ENCODE data around the gene CAB39L. TPM values are rescaled to one million over a fixed set of nuclear protein-coding genes. Genes with fewer than 3 reads are reported as not detected.

Gene CAB39L
- total and polyA plus RNA-seq, 9 of the 15 experiments (the other 6 are each of a cell fraction or from before 2014, with no cell fraction given), result 1.1 to 4.2 (median 2.6) TPM

DNA sequence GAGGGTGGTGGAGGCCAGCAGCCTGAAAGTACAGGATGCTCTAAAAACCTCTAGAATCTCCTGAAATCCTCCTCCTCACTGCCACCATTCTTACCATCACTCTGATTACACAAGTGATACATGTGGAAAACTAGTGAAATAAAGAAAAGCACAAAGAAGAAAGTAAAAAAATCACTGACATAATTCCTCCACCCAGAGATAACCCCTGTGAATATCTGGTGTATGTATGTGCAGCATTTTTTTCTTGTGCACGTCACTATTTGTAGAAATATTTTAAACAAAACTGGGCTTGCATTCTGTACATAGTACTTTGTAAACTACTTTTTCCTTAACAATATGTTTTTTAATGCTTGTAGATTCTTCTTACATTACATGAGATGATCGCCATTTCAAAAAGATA is 122.9 kb downstream of the CAB39L start:
- H3K9ac ChIP-seq (ENCODE audit: insufficient read depth in 1 of 2, low read depth in 2 of 2, low read length in 2 of 2), result no peak overlapping the region
- POLR2A ChIA-PET, result interaction anchor here (1.1 kb wide), 1 partner anchor 10 kb away, joined by 3 read pairs; no protein-coding TSS in a partner anchor

More for the DNA sequence above, 122.9 kb downstream of the CAB39L start:
- WGBS (ENCODE audit: insufficient coverage, low coverage, missing lambda C conversion rate), result 65% methylated on average over 2 of the region's 2 CpGs
- H3K4me1 ChIP-seq (replicated peaks in 1 of 2; ENCODE audit: control insufficient read depth in 2 of 2, insufficient read depth in 2 of 2, low read length in 2 of 2), result peaks cover 0 to 8% of the 10 kb centered on the region in 2 experiments
- FAIRE-seq (no peak), DNase-seq (ENCODE audit: extremely low read depth in 1 of 4, low spot score in 3 of 4) (no peak), ATAC-seq (no peak)
- no peaks in the 10 kb centered on the region for H4K20me1 ChIP-seq (replicated peaks; ENCODE audit: control insufficient read depth, insufficient read depth, low read length)
- no peaks in the 10 kb centered on the region for H3K9me3 ChIP-seq (replicated peaks; ENCODE audit: control insufficient read depth, insufficient read depth, low read depth, low read length)
- H3K79me2 ChIP-seq (ENCODE audit: control insufficient read depth, insufficient read depth, low read length), result no peaks in the 10 kb centered on the region
- no peak overlapping the region for H2AFZ ChIP-seq (ENCODE audit: low read depth, low read length)
- H3K9me1 ChIP-seq (ENCODE audit: control insufficient read depth, insufficient read depth, low read length), result no peaks in the 10 kb centered on the region
- no peak overlapping the region for H3K4me2 ChIP-seq (ENCODE audit: insufficient read depth, low read length)
- H3K4me3 ChIP-seq, result no peak overlapping the region
- no peak overlapping the region for H3K27ac ChIP-seq (ENCODE audit: extremely low read depth, low read depth, low read length)
- TF ChIP-seq MTA2 (IDR thresholded peaks at IDR 0.05; ENCODE audit: low read depth) (no peak), XRCC3 (IDR thresholded peaks at IDR 0.05) (no peak), FOXJ2 (tag; IDR thresholded peaks at IDR 0.05) (no peak), ATF1 (CRISPR knock-in tag; IDR thresholded peaks at IDR 0.05) (no peak), ATF1 (tag; IDR thresholded peaks at IDR 0.05) (no peak), GABPB1 (CRISPR knock-in tag; IDR thresholded peaks at IDR 0.05) (no peak), PHF8 (IDR thresholded peaks at IDR 0.05; ENCODE audit: borderline replicate concordance, low read length) (no peak), ZNF584 (CRISPR knock-in tag; IDR thresholded peaks at IDR 0.05; ENCODE audit: low read depth) (no peak)
- TF ChIP-seq, protein P1, sequence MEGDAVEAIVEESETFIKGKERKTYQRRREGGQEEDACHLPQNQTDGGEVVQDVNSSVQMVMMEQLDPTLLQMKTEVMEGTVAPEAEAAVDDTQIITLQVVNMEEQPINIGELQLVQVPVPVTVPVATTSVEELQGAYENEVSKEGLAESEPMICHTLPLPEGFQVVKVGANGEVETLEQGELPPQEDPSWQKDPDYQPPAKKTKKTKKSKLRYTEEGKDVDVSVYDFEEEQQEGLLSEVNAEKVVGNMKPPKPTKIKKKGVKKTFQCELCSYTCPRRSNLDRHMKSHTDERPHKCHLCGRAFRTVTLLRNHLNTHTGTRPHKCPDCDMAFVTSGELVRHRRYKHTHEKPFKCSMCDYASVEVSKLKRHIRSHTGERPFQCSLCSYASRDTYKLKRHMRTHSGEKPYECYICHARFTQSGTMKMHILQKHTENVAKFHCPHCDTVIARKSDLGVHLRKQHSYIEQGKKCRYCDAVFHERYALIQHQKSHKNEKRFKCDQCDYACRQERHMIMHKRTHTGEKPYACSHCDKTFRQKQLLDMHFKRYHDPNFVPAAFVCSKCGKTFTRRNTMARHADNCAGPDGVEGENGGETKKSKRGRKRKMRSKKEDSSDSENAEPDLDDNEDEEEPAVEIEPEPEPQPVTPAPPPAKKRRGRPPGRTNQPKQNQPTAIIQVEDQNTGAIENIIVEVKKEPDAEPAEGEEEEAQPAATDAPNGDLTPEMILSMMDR (IDR thresholded peaks at IDR 0.05 in 2 of 3, conservative IDR thresholded peaks at IDR 0.05 in 1 of 3; ENCODE audit: insufficient read depth in 2 of 3, low read depth in 1 of 3, low read length in 3 of 3), result no peak
- TF ChIP-seq, protein P2, sequence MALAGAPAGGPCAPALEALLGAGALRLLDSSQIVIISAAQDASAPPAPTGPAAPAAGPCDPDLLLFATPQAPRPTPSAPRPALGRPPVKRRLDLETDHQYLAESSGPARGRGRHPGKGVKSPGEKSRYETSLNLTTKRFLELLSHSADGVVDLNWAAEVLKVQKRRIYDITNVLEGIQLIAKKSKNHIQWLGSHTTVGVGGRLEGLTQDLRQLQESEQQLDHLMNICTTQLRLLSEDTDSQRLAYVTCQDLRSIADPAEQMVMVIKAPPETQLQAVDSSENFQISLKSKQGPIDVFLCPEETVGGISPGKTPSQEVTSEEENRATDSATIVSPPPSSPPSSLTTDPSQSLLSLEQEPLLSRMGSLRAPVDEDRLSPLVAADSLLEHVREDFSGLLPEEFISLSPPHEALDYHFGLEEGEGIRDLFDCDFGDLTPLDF (CRISPR knock-in tag; IDR thresholded peaks at IDR 0.05), result no peak
- in situ Hi-C loops (cut with MboI), result no loop called here
- intact Hi-C loops (cut with micrococcal nuclease), result no loop called here
- H3K27me3 ChIP-seq (ENCODE audit: control insufficient read depth in 2 of 2, insufficient read depth in 2 of 2, low read length in 2 of 2), result no peaks in the 10 kb centered on the region
- CTCF ChIA-PET (ENCODE audit: low intra/inter-chr PET ratio), result no interaction called here
- no TSS peak for BruUV-seq (replicated peaks)
- H3K36me3 ChIP-seq (ENCODE audit: control insufficient read depth, insufficient read depth, low read length), result no peaks in the 10 kb centered on the region; the same call in 2 of the 3 replicates

Measured in K562 (cell line).